Stimulated activated CD4-positive, alpha-beta T cell treated with anti-CD3 and anti-CD28 coated beads, TNF-alpha, amount 100 ng/mL, for 4 hours (primary cell): ENCODE results near the gene SPEF2.

Experiments
- DNase-seq, 3 experiments: peaks; one replicate each; pipeline ENCODE4 v3.0.0-alpha.2; 2020; ENCODE audit warnings: low read depth in 3 of 3

SPEF2 gene

GRCh38 chr5:35707659-35708058 lies 90.0 kb downstream of the SPEF2 start:
- DNase-seq, result no peak

DNA sequence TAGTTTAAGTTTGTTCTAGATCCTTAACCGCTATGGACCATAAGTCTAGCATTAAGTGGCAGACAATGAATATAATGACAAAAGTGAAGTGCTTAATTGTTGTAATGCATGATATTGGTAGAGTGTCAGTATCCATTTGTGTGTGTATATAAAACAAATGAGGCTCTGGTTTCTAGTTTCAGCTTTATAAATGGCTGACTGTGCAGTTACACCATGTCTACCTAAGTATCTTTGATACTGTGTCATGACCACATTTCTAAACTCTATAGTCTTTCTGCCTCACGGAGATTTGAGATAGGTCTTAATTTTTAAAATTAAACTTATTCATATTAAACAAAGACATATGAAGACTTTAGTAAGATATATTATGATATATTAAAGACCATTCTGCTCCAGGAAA lies 92.0 kb downstream of the SPEF2 start:
- no peak for DNase-seq

DNA sequence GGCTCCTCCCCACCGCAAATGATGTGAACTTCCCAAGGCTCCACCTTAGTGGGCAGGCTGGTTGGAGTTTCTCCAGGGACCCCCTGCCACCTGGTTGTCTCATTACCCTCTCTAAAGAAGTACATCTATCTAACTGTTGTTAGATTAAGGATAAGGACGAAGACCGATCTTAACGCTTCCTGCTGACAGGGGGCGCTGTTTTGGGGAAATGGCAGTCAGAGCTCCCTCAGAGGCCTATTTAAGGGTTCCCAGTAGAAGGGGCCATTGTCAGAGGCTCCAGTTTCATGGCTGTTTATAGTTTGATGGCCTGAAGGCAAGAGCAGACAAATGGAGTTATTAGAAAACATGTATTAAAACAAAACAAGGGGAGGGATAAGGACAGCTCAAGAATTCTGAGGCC lies 100.1 kb downstream of the SPEF2 start:
- no peak for DNase-seq

GRCh38 chr5:35735718-35736117 lies 118.1 kb downstream of the SPEF2 start:
- no peak for DNase-seq

- DNase-seq, result no peak
These were observed 118.6 kb downstream of the SPEF2 start for GRCh38 chr5:35736280-35736679.

DNA sequence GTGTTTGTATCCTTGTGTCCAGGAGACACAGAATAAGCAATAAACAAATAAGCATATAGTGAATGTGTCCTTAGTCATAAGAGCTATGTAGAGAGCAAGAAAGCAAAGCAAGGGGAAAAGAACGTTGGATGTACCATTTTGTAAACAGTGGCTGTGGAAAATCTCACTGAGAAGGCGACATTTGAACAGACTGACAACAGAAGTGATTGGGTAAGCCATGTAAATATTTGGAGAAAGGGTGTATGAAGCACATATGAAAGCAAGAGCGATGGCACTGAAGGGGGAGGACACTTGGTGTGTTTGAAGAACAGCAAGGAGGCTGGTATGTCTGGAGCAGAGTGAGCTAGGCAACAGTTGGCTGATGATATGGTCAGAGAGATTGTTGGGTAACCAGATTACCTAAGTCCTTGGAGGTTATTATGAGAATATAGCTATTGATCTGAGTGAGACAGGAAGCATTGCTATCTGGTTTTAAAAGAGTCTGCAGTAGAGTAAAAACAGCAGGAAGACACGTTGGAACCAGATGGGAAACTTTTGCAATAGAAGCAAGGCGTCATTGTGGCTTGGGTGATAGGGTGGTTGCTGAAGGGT lies 123.6 kb downstream of the SPEF2 start:
- DNase-seq, result no peak

DNA sequence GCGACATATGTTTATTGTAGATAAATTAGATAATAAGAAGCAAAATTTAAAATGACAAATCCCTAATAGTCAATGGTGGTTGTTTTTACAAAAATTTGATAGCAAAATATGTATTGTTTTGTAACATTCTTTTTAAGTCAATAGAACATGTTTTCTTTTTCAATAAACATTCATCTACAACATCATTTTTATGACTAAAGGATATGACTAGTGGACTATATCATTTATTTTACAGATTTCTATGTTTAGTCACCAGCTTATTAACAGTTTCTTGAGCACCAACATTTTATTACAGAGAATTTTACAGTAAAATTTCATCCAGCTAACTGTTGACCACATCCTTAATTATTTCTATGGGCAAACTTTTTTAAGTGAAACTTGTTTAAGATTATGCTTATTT lies 124.3 kb downstream of the SPEF2 start:
- no peak for DNase-seq

- no peak for DNase-seq
These were observed 126.0 kb downstream of the SPEF2 start for GRCh38 chr5:35743644-35744043.

- DNase-seq, result no peak
These were observed 127.5 kb downstream of the SPEF2 start for GRCh38 chr5:35745193-35745592.

GRCh38 chr5:35745660-35746059 lies 128.0 kb downstream of the SPEF2 start:
- DNase-seq, result no peak

- no peak for DNase-seq
These were observed 134.3 kb downstream of the SPEF2 start for GRCh38 chr5:35752012-35752411.

GRCh38 chr5:35753500-35753899 lies 135.8 kb downstream of the SPEF2 start:
- DNase-seq, result no peak

GRCh38 chr5:35754481-35754880 lies 136.8 kb downstream of the SPEF2 start:
- no peak for DNase-seq

GRCh38 chr5:35755966-35756365 lies 138.3 kb downstream of the SPEF2 start:
- DNase-seq, result no peak

- no peak for DNase-seq
These were observed 140.6 kb downstream of the SPEF2 start for GRCh38 chr5:35758151-35758724.

- DNase-seq, result no peak
These were observed 143.9 kb downstream of the SPEF2 start for GRCh38 chr5:35761541-35761940.

GRCh38 chr5:35762368-35762767 lies 144.7 kb downstream of the SPEF2 start:
- no peak for DNase-seq

- DNase-seq, result no peak
These were observed 148.3 kb downstream of the SPEF2 start for GRCh38 chr5:35765921-35766320.

- no peak for DNase-seq
These were observed 153.6 kb downstream of the SPEF2 start for GRCh38 chr5:35771300-35771699.

DNA sequence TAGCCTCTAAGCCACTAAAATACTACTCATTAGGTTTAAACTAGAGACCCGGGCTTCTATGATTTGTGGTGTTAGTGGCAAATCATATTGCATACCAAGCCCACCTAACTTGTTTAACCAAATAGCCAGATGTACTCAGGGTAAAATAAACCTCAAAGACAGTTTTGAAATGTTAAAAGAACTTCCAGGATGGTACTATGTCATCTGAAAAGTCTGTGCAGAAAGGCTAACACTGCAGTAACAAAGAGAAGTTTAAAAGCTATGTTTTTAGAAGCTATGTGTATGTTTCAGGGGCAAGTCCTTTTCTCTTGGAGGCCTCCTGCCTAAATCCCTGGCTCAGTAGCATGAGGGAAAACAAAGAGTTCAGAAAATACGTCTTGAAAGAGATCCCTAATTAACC lies 154.2 kb downstream of the SPEF2 start:
- no peak for DNase-seq

- DNase-seq, result no peak
These were observed 156.3 kb downstream of the SPEF2 start for GRCh38 chr5:35773967-35774366.

DNA sequence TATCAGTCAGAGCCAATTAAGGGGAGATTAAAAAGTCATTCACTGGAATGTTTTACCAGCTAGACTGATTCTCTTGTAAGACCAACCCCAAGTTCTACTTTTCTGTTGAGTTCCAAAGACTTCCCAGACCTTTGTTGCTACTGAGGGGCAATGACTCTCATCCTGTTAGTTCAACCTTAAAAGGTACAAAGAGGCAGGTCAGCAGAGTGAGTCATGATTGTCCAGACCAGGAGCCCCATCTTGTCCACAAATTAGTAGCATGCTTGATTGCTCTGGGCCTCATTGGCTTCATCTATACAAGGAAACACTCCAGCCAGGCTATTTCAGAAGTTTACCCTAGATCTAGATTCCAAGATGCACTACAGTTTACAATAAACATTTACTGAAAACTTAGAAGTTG lies 159.1 kb downstream of the SPEF2 start:
- no peak for DNase-seq

GRCh38 chr5:35777358-35778087 lies 159.9 kb downstream of the SPEF2 start:
- peak; percentile 38 to 69 (median 48) for DNase-seq
